Measurements from ENCODE around the gene CTNNBL1. TPM values are rescaled to one million over a fixed set of nuclear protein-coding genes. Genes with fewer than 3 reads are reported as not detected.
A peak's percentile ranks its signal among the peaks of the same experiment; 100 is the strongest.

CTNNBL1 gene
- total and polyA plus RNA-seq, 2 experiments from 2014 or later, result 27.6 to 55.0 TPM

- Histone ChIP-seq H2AFZ (no peak overlapping the region), H3K4me3 (no peak overlapping the region), H3K4me1 (ENCODE audit: insufficient read depth) (no peaks in the 10 kb centered on the region), H3K4me2 (no peak overlapping the region), H3K36me3 (replicated peaks; ENCODE audit: insufficient read depth, low read depth) (no peaks in the 10 kb centered on the region), H4K20me1 (ENCODE audit: insufficient read depth, poor library complexity, severe bottlenecking) (no peaks in the 10 kb centered on the region), H3K27ac (no peak overlapping the region), H3K79me2 (no peaks in the 10 kb centered on the region), H3K9me2 (replicated peaks; ENCODE audit: insufficient read depth) (no peaks in the 10 kb centered on the region), H3K27me3 (peaks cover 3% of the 10 kb centered on the region), H3K9me3 (ENCODE audit: low read depth) (no peaks in the 10 kb centered on the region)
- 85% methylated on average over 4 of the region's 4 CpGs for WGBS (ENCODE audit: low lambda C conversion rate, missing lambda C conversion rate)
- DNase-seq (ENCODE audit: low spot score), result no peak
- no peak for TF ChIP-seq EZH2 (IDR thresholded peaks at IDR 0.05; ENCODE audit: borderline replicate concordance)
These were observed 200.6 kb downstream of the CTNNBL1 start for GRCh38 chr20:37894454-37894853.

GRCh38 chr20:37895166-37895565 lies 201.3 kb downstream of the CTNNBL1 start:
- no peaks in the 10 kb centered on the region for H3K4me1 ChIP-seq (ENCODE audit: insufficient read depth)
- TF ChIP-seq CTCF (IDR thresholded peaks at IDR 0.05; ENCODE audit: poor library complexity), result no peak
- no peak for TF ChIP-seq EZH2phosphoT487 (IDR thresholded peaks at IDR 0.05; ENCODE audit: low read depth, severe bottlenecking, unreplicated experiment)
- TF ChIP-seq EZH2 (IDR thresholded peaks at IDR 0.05; ENCODE audit: borderline replicate concordance), result no peak
- H3K27me3 ChIP-seq, result peaks cover 8% of the 10 kb centered on the region
- no peak overlapping the region for H3K4me3 ChIP-seq
- DNase-seq (ENCODE audit: low spot score), result no peak
- H4K20me1 ChIP-seq (ENCODE audit: insufficient read depth, poor library complexity, severe bottlenecking), result no peaks in the 10 kb centered on the region
- H3K4me2 ChIP-seq, result no peak overlapping the region
- H3K36me3 ChIP-seq (replicated peaks; ENCODE audit: insufficient read depth, low read depth), result no peaks in the 10 kb centered on the region
- no peak overlapping the region for H2AFZ ChIP-seq
- no peak overlapping the region for H3K27ac ChIP-seq
- no peaks in the 10 kb centered on the region for H3K9me3 ChIP-seq (ENCODE audit: low read depth)
- no peaks in the 10 kb centered on the region for H3K9me2 ChIP-seq (replicated peaks; ENCODE audit: insufficient read depth)
- 87% methylated on average over 6 of the region's 6 CpGs for WGBS (ENCODE audit: low lambda C conversion rate, missing lambda C conversion rate)
- no peaks in the 10 kb centered on the region for H3K79me2 ChIP-seq

DNA sequence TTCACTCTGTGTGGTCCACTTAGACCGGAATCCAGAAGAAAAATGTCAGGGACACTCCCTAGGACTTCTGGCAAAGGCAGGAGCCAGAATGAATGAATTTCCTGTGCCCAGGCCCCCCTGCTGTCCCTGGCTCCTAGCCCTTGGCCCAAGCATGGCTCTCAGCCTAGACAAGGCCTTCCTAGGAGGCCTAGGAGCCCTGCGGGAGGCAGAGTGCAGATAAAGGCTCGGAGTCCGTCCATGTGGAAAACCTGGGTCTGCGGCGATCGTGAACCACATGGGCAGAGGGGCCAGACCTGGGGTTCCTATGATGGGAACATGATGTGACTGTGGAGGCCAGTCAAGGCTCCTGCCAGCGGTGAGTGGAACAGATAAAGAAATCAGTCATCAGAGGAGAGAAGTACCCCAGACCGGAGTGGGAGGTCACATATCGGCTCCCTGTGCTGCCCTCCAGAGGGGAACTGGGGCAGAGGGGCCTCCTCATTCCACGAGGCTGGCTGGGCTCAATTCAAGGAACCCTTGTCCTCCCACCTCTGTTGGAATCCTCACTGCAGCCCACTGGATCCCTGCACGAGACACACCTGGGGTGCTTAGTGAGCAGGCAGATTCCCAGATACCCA lies 203.2 kb downstream of the CTNNBL1 start:
- H3K27ac ChIP-seq, result no peak overlapping the region
- H3K4me3 ChIP-seq, result no peak overlapping the region
- DNase-seq (ENCODE audit: low spot score), result no peak
- no peak overlapping the region for H2AFZ ChIP-seq
- no peak for TF ChIP-seq EZH2 (IDR thresholded peaks at IDR 0.05; ENCODE audit: borderline replicate concordance)
- no peak for TF ChIP-seq EZH2phosphoT487 (IDR thresholded peaks at IDR 0.05; ENCODE audit: low read depth, severe bottlenecking, unreplicated experiment)
- peak; percentile 23 for TF ChIP-seq CTCF (IDR thresholded peaks at IDR 0.05; ENCODE audit: poor library complexity)
- 49% methylated on average over 12 of the region's 12 CpGs for WGBS (ENCODE audit: low lambda C conversion rate, missing lambda C conversion rate)
- no peaks in the 10 kb centered on the region for H3K9me3 ChIP-seq (ENCODE audit: low read depth)
- H3K4me1 ChIP-seq (ENCODE audit: insufficient read depth), result no peaks in the 10 kb centered on the region
- H4K20me1 ChIP-seq (ENCODE audit: insufficient read depth, poor library complexity, severe bottlenecking), result no peaks in the 10 kb centered on the region
- H3K36me3 ChIP-seq (replicated peaks; ENCODE audit: insufficient read depth, low read depth), result no peaks in the 10 kb centered on the region
- peaks cover 21% of the 10 kb centered on the region for H3K27me3 ChIP-seq
- H3K4me2 ChIP-seq, result no peak overlapping the region
- no peaks in the 10 kb centered on the region for H3K9me2 ChIP-seq (replicated peaks; ENCODE audit: insufficient read depth)
- H3K79me2 ChIP-seq, result no peaks in the 10 kb centered on the region

DNA sequence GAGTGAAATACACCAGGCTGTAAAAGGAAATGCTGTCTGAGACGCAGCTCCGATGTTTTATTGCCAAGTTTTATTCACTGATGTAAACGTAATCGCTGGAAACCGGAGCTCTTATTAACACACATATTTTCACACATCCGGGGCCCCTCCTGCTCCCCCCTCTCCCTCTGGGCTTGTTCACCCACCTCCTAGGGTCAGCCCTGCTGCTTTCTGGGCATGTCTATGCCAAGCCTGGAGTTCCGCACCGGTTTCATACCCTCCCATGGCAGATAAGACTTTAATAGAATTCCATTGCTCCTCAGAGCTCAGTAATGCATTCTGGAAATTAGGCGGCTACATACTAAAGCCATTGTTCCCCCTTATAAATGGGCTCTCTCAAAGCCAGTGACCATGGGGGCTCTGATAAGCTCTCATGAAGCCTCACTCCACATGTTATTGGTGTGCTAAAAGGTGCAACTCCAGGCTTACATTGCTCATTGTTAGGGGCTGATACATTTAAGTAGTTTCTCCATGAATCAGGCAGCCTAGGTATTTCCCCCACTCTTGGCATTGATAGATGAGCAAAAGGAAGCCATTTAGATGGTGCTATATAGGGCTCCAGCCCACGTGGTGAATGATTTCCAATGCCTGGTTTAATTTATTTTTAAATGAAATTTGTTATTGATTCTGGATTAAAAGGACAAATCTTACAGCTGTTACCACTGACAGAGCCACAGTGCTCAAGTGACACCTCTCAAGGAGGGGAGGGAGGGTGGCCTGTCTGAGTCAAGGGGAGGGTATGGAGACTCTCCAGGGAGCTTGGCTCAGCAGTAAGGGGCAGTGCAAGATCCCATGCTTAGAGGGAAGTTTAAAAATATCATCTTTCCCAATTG lies 204.6 kb downstream of the CTNNBL1 start:
- Histone ChIP-seq H3K9me3 (ENCODE audit: low read depth) (no peaks in the 10 kb centered on the region), H3K4me2 (no peak overlapping the region), H4K20me1 (ENCODE audit: insufficient read depth, poor library complexity, severe bottlenecking) (no peaks in the 10 kb centered on the region), H3K27me3 (peaks cover 31% of the 10 kb centered on the region), H3K4me1 (ENCODE audit: insufficient read depth) (peaks cover 5% of the 10 kb centered on the region), H3K27ac (no peak overlapping the region), H3K36me3 (replicated peaks; ENCODE audit: insufficient read depth, low read depth) (no peaks in the 10 kb centered on the region), H3K4me3 (no peak overlapping the region), H2AFZ (no peak overlapping the region), H3K79me2 (no peaks in the 10 kb centered on the region), H3K9me2 (replicated peaks; ENCODE audit: insufficient read depth) (no peaks in the 10 kb centered on the region)
- WGBS (ENCODE audit: low lambda C conversion rate, missing lambda C conversion rate), result 78% methylated on average over 10 of the region's 10 CpGs
- TF ChIP-seq EZH2 (IDR thresholded peaks at IDR 0.05; ENCODE audit: borderline replicate concordance), result no peak
- TF ChIP-seq EZH2phosphoT487 (IDR thresholded peaks at IDR 0.05; ENCODE audit: low read depth, severe bottlenecking, unreplicated experiment), result no peak
- TF ChIP-seq CTCF (IDR thresholded peaks at IDR 0.05; ENCODE audit: poor library complexity), result no peak
- no peak for DNase-seq (ENCODE audit: low spot score)

All from hepatocyte (in vitro differentiated cells).